Gastrocnemius medialis (tissue), 4 donors: ENCODE data around the gene ATP23.

ENCODE experiments used
- POLR2A ChIP-seq, 2 donors: fragments of 450-650 bp; IDR thresholded peaks; one replicate each; pipeline ENCODE4 v1.6.1; 2017; ENCODE audit warnings: antibody characterized with exemption in 2 of 2, mild to moderate bottlenecking in 2 of 2, moderate library complexity in 2 of 2
- TF ChIP-seq, protein P1 (sequence below), 5 experiments: fragments of 450-650 bp in 3 of 5; fragments of 200-600 bp in 2 of 5; sonication (generic) in 2 of 5; IDR thresholded peaks in 4 of 5; conservative IDR thresholded peaks in 1 of 5; 1 replicate in 4 of 5; 2 replicates in 1 of 5; pipeline ENCODE4 v1.5.1; 2016 to 2019; ENCODE audit warnings: antibody characterized with exemption in 5 of 5, mild to moderate bottlenecking in 3 of 5, moderate library complexity in 3 of 5

GRCh38 chr12:57990241-57990883, 49.0 kb downstream of the ATP23 start:
- TF ChIP-seq, protein P1, sequence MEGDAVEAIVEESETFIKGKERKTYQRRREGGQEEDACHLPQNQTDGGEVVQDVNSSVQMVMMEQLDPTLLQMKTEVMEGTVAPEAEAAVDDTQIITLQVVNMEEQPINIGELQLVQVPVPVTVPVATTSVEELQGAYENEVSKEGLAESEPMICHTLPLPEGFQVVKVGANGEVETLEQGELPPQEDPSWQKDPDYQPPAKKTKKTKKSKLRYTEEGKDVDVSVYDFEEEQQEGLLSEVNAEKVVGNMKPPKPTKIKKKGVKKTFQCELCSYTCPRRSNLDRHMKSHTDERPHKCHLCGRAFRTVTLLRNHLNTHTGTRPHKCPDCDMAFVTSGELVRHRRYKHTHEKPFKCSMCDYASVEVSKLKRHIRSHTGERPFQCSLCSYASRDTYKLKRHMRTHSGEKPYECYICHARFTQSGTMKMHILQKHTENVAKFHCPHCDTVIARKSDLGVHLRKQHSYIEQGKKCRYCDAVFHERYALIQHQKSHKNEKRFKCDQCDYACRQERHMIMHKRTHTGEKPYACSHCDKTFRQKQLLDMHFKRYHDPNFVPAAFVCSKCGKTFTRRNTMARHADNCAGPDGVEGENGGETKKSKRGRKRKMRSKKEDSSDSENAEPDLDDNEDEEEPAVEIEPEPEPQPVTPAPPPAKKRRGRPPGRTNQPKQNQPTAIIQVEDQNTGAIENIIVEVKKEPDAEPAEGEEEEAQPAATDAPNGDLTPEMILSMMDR (IDR thresholded peaks at IDR 0.05 in 4 of 5, conservative IDR thresholded peaks at IDR 0.05 in 1 of 5), result no peak
- no peak for TF ChIP-seq POLR2A (IDR thresholded peaks at IDR 0.05)
